Breast epithelium (tissue), 4 donors: Measurements from ENCODE around the gene PRRX1. TPM values are rescaled to one million over a fixed set of nuclear protein-coding genes. Genes with fewer than 3 reads are reported as not detected.

ENCODE experiments used
- DNase-seq, 2 donors: peaks; one replicate each; pipeline ENCODE4 v3.0.0-alpha.2; 2019; ENCODE audit warnings: low spot score in 2 of 2
- H3K27ac ChIP-seq, 2 donors: fragments of 200-600 bp; sonication (generic) in 1 of 2; one replicate each; pipeline ENCODE4 v1.5.1; 2016 to 2019; ENCODE audit warnings: mild to moderate bottlenecking in 1 of 2
- H3K27me3 ChIP-seq, 2 donors: fragments of 200-600 bp; sonication (generic) in 1 of 2; one replicate each; pipeline versions ENCODE4 v1.5.1 to v1.6.0; 2017 to 2019; ENCODE audit warnings: control low read depth in 1 of 2, mild to moderate bottlenecking in 1 of 2
- H3K36me3 ChIP-seq: fragments of 200-600 bp; one replicate; pipeline ENCODE4 v1.5.1; 2019
- H3K4me1 ChIP-seq, 2 donors: fragments of 200-600 bp; sonication (generic); one replicate each; pipeline ENCODE4 v1.5.1; 2016 to 2019; ENCODE audit warnings: control low read depth in 1 of 2
- H3K4me3 ChIP-seq, 3 donors: fragments of 200-600 bp; sonication (generic); 1 replicate in 2 of 3; 2 replicates in 1 of 3; pipeline ENCODE4 v1.5.1; 2016 to 2019; ENCODE audit warnings: mild to moderate bottlenecking in 3 of 3, moderate library complexity in 2 of 3
- H3K9me3 ChIP-seq, 2 donors: fragments of 200-600 bp; sonication (generic) in 1 of 2; one replicate each; pipeline ENCODE4 v1.5.1; 2016 to 2019; ENCODE audit warnings: control low read depth in 1 of 2
- POLR2A ChIP-seq: fragments of 450-650 bp; IDR thresholded peaks from one replicate; pipeline ENCODE4 v1.6.1; 2016; ENCODE audit warnings: antibody characterized with exemption, mild to moderate bottlenecking, moderate library complexity
- POLR2AphosphoS5 ChIP-seq, 3 donors: sonication (generic); formaldehyde crosslinking; IDR thresholded peaks; one replicate each; pipeline ENCODE4 v1.6.1; 2017; ENCODE audit warnings: antibody characterized with exemption in 3 of 3
- intact Hi-C: fragments of 100-400 bp; cut with DNase I; formaldehyde crosslinking; loops from one replicate; pipeline ENCODE4 v1.15.1; 2023; ENCODE audit warnings: low total_unique reads
- total RNA-seq, 3 donors: library from RNA; depleted of rRNA; stranded (reverse); fragments of >200 nt; gene quantifications; one replicate each; pipeline ENCODE4 v1.1.0, GENCODE V29; 2016
- TF ChIP-seq, protein P1 (sequence below), 3 donors: fragments of 450-650 bp; IDR thresholded peaks; one replicate each; pipeline ENCODE4 v1.5.1; 2016 to 2017; ENCODE audit warnings: antibody characterized with exemption in 3 of 3, mild to moderate bottlenecking in 3 of 3, moderate library complexity in 3 of 3

PRRX1 gene
- total RNA-seq, 3 donors from 2014 or later: 48.9 to 75.7 (median 73.1) TPM

DNA sequence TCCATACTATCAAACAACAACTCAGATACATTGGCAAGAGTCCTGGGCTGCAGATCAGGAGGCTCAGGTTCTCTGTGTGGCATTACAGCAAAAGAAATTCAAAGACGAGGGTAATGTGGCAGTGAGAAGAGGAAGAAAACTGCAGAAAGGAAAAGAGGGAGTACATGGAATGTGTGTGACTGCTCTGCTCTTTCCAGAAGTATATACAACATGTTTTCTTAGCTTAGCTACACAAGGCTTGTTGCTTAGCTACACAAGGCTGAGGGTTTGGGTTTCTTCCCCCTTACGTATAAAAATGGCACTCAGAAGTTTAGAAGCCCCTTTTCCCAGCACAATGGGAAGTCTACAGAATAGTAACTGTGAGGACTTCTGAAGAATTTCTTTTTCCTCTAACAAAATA lies 86.0 kb downstream of the PRRX1 start:
- Histone ChIP-seq H3K9me3 (no peaks in the 10 kb centered on the region), H3K4me1 (no peaks in the 10 kb centered on the region), H3K27ac (no peak overlapping the region), H3K36me3 (no peaks in the 10 kb centered on the region), H3K4me3 (no peak overlapping the region), H3K27me3 (no peaks in the 10 kb centered on the region)
- no peak for DNase-seq
- intact Hi-C loops: no loop called here
- TF ChIP-seq, protein P1, sequence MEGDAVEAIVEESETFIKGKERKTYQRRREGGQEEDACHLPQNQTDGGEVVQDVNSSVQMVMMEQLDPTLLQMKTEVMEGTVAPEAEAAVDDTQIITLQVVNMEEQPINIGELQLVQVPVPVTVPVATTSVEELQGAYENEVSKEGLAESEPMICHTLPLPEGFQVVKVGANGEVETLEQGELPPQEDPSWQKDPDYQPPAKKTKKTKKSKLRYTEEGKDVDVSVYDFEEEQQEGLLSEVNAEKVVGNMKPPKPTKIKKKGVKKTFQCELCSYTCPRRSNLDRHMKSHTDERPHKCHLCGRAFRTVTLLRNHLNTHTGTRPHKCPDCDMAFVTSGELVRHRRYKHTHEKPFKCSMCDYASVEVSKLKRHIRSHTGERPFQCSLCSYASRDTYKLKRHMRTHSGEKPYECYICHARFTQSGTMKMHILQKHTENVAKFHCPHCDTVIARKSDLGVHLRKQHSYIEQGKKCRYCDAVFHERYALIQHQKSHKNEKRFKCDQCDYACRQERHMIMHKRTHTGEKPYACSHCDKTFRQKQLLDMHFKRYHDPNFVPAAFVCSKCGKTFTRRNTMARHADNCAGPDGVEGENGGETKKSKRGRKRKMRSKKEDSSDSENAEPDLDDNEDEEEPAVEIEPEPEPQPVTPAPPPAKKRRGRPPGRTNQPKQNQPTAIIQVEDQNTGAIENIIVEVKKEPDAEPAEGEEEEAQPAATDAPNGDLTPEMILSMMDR (IDR thresholded peaks at IDR 0.05): no peak
- TF ChIP-seq POLR2A: no peak
- no peak for TF ChIP-seq POLR2AphosphoS5 (IDR thresholded peaks at IDR 0.05)

DNA sequence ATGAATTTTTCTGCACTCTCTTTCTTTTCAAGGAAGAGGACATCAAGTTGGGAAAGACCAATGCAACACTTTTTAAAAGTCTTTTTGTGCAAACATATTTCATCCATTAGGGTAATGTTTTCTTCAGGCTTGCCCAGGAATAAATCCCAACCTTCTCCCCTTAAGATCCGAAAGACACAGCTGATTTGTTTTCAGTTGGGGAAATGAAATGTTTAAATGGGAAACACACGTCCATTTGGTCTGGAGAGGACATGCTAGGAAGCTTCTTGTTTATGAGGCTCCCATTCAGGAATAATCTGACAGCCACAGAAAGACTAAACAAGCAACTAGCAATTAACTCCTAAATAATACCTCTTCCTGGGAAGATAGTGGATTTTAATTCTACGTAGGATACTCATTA lies 91.9 kb downstream of the PRRX1 start:
- no peaks in the 10 kb centered on the region for H3K9me3 ChIP-seq
- no peaks in the 10 kb centered on the region for H3K27me3 ChIP-seq
- no peaks in the 10 kb centered on the region for H3K4me1 ChIP-seq
- no peak for DNase-seq
- H3K27ac ChIP-seq: peak overlapping the region in 1 of 2 donors; percentile 48
- peak overlapping the region in 1 of 3 donors; percentile 11 for H3K4me3 ChIP-seq
- TF ChIP-seq, protein P1 (IDR thresholded peaks at IDR 0.05): no peak
- TF ChIP-seq POLR2A: no peak
- no peak for TF ChIP-seq POLR2AphosphoS5 (IDR thresholded peaks at IDR 0.05)
- intact Hi-C loops: no loop called here
- H3K36me3 ChIP-seq: no peaks in the 10 kb centered on the region

- H3K27me3 ChIP-seq: no peaks in the 10 kb centered on the region
- H3K27ac ChIP-seq: no peak overlapping the region
- H3K4me3 ChIP-seq: no peak overlapping the region
- no peaks in the 10 kb centered on the region for H3K36me3 ChIP-seq
- H3K9me3 ChIP-seq: no peaks in the 10 kb centered on the region
- no peaks in the 10 kb centered on the region for H3K4me1 ChIP-seq
- no peak for DNase-seq
- intact Hi-C loops: no loop called here
- TF ChIP-seq, protein P1 (IDR thresholded peaks at IDR 0.05): no peak
- TF ChIP-seq POLR2AphosphoS5 (IDR thresholded peaks at IDR 0.05) (no peak), POLR2A (no peak)
Measured at GRCh38 chr1:170758992-170759391, 95.1 kb downstream of the PRRX1 start.

DNA sequence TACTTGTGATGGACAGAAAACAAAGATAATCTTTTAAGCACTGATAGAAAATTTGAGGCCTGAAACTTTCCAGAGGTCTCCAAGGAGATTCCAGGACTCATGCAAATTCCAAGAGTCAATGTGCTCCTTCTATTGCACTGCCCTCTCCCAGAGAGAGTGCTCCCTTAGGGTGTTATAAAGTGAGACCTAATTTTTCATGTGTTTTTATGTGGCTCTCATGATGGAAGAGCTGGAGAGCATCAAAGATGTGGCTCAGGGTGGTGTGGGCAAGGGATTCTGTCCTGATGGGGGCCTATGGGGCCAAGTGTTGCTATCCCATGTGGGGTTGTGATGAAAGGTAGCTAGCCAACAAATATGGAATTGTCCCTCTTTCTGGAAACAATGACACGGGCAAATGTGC lies 101.3 kb downstream of the PRRX1 start:
- intact Hi-C loops: no loop called here

DNA sequence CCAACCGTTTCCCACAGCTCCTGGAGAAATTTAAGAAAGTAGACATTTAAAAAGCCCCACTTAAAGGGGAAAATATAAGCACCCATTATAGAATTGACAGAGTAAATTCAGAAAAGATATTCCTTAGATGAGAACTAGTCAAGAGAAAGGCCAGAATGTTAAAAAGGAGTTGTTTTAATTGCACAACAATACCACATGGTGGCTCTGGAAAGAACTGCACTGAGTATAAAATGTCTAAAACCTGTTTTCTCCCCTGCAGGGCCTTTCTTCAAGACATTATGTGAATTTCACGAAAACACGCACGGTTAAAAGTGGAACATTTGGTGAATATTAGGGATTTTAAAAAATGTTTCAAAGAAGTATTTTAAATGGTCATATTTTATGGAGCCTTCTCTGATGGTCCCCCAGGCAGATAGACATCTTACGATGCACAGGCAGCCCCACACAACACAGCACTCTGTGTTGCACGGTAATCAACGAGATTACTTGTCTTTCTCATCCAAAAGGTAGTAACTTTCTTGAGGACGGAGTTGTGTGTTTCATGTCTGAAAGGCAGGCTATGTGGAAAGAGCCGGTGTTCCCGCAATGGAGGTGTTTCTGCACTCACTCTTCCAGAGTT lies 101.9 kb downstream of the PRRX1 start:
- no peaks in the 10 kb centered on the region for H3K36me3 ChIP-seq
- H3K9me3 ChIP-seq: no peaks in the 10 kb centered on the region
- no peaks in the 10 kb centered on the region for H3K27me3 ChIP-seq
- no peak for DNase-seq
- H3K4me1 ChIP-seq: no peaks in the 10 kb centered on the region
- no peak overlapping the region for H3K4me3 ChIP-seq
- H3K27ac ChIP-seq: no peak overlapping the region
- TF ChIP-seq, protein P1 (IDR thresholded peaks at IDR 0.05): peak; percentile 27 to 48 (median 32)
- no peak for TF ChIP-seq POLR2A
- intact Hi-C loops: no loop called here

More for the DNA sequence above, 101.3 kb downstream of the PRRX1 start:
- no peak for DNase-seq
- Histone ChIP-seq H3K9me3 (no peaks in the 10 kb centered on the region), H3K27me3 (no peaks in the 10 kb centered on the region), H3K36me3 (no peaks in the 10 kb centered on the region), H3K4me3 (no peak overlapping the region), H3K4me1 (no peaks in the 10 kb centered on the region), H3K27ac (no peak overlapping the region)
- TF ChIP-seq POLR2AphosphoS5 (IDR thresholded peaks at IDR 0.05): no peak
- TF ChIP-seq, protein P1 (IDR thresholded peaks at IDR 0.05): no peak
- TF ChIP-seq POLR2A: no peak
